VCaP (cell line): Measurements from ENCODE around the gene DCDC2B.

Experiments used
- H3K27ac ChIP-seq: fragments of 450-650 bp; 2 replicates; pipeline ENCODE4 v1.5.1; 2017
- CTCF ChIP-seq: fragments of 450-650 bp; conservative IDR thresholded peaks from 2 replicates; pipeline ENCODE4 v1.5.1; 2017; ENCODE audit warnings: mild to moderate bottlenecking, moderate library complexity

DCDC2B gene

GRCh38 chr1:32232558-32233304, 23.8 kb downstream of the DCDC2B start:
- H3K27ac ChIP-seq, result no peak overlapping the region
- TF ChIP-seq CTCF, result no peak

- 0 out of 2 replicates have a peak, but pooled peaks have one; percentile 8 for TF ChIP-seq CTCF
- H3K27ac ChIP-seq, result no peak overlapping the region
These were observed 25.9 kb downstream of the DCDC2B start for GRCh38 chr1:32234792-32235191.

GRCh38 chr1:32239337-32239736, 30.4 kb downstream of the DCDC2B start:
- TF ChIP-seq CTCF, result no peak
- peak overlapping the region; percentile 84 for H3K27ac ChIP-seq

GRCh38 chr1:32239790-32240139, 30.9 kb downstream of the DCDC2B start:
- no peak for TF ChIP-seq CTCF
- peak overlapping the region; percentile 84 for H3K27ac ChIP-seq

- H3K27ac ChIP-seq, result peak overlapping the region; percentile 84
- TF ChIP-seq CTCF, result peak; percentile 42
These were observed 31.5 kb downstream of the DCDC2B start for GRCh38 chr1:32240140-32240951.

GRCh38 chr1:32241001-32241763, 32.3 kb downstream of the DCDC2B start:
- H3K27ac ChIP-seq, result peak overlapping the region; percentile 84
- TF ChIP-seq CTCF, result no peak

GRCh38 chr1:32242341-32242851, 33.5 kb downstream of the DCDC2B start:
- no peak for TF ChIP-seq CTCF
- peak overlapping the region; percentile 84 for H3K27ac ChIP-seq
